GM23338 (cell line): ENCODE results near the gene SDR42E2. TPM values are rescaled to one million over a fixed set of nuclear protein-coding genes. Genes with fewer than 3 reads are reported as not detected.
"Not testable (repeated sequence)": the region's sequence is repeated elsewhere in the genome, so short reads cannot be mapped to it uniquely, and the experiment has no call there.

ENCODE experiments used
- ATAC-seq: fragments of 200-7000 bp; cut with Tn5 transposase; 3 replicates; pipeline ENCODE4 v1.9.1; 2020
- DNase-seq: peaks from one replicate; pipeline ENCODE4 v3.0.0-alpha.2; 2015; ENCODE audit warnings: low spot score
- H2AFZ ChIP-seq: fragments of 200-600 bp; sonication (generic); 2 replicates; pipeline ENCODE4 v1.8.0; 2016; ENCODE audit warnings: antibody characterized with exemption, mild to moderate bottlenecking, moderate library complexity
- H3F3A ChIP-seq: fragments of 200-600 bp; sonication (generic); replicated peaks from 2 replicates; pipeline ENCODE4 v1.8.0; 2017; ENCODE audit warnings: antibody characterized with exemption, mixed run types, low read depth
- H3K27ac ChIP-seq: fragments of 200-600 bp; sonication (generic); 2 replicates; pipeline ENCODE4 v1.6.1; 2016; ENCODE audit warnings: low read depth
- H3K27me3 ChIP-seq: fragments of 200-600 bp; sonication (generic); 2 replicates; pipeline ENCODE4 v1.8.0; 2016; ENCODE audit warnings: mild to moderate bottlenecking, mixed run types, moderate library complexity; ENCODE audit not compliant: insufficient read depth
- H3K36me3 ChIP-seq: fragments of 200-600 bp; sonication (generic); 2 replicates; pipeline ENCODE4 v1.8.0; 2016; ENCODE audit warnings: mild to moderate bottlenecking; ENCODE audit not compliant: insufficient read depth
- H3K4me1 ChIP-seq: fragments of 200-600 bp; sonication (generic); 2 replicates; pipeline ENCODE4 v1.8.0; 2016; ENCODE audit warnings: mild to moderate bottlenecking, moderate library complexity; ENCODE audit not compliant: insufficient read depth
- H3K4me2 ChIP-seq: fragments of 200-600 bp; sonication (generic); 2 replicates; pipeline ENCODE4 v1.7.1; 2017; ENCODE audit warnings: mixed run types
- H3K4me3 ChIP-seq: fragments of 200-600 bp; sonication (generic); 2 replicates; pipeline ENCODE4 v1.6.1; 2016; ENCODE audit warnings: mixed run types
- H3K79me2 ChIP-seq: fragments of 200-600 bp; sonication (generic); replicated peaks from 2 replicates; pipeline ENCODE4 v1.8.0; 2017; ENCODE audit warnings: mild to moderate bottlenecking; ENCODE audit not compliant: insufficient read depth
- H3K9me2 ChIP-seq: fragments of 200-600 bp; sonication (generic); 2 replicates; pipeline ENCODE4 v1.8.0; 2017; ENCODE audit not compliant: insufficient read depth
- H4K20me1 ChIP-seq: fragments of 200-600 bp; sonication (generic); replicated peaks from 2 replicates; pipeline ENCODE4 v1.8.0; 2017; ENCODE audit warnings: mild to moderate bottlenecking; ENCODE audit not compliant: insufficient read depth
- H3K27ac Mint-ChIP-seq: 2 replicates; pipeline ENCODE4 v1.8.0; 2020; ENCODE audit warnings: inconsistent platforms, mild to moderate bottlenecking, moderate library complexity, mixed read lengths
- H3K27me3 Mint-ChIP-seq: 3 replicates; pipeline ENCODE4 v1.8.0; 2022; ENCODE audit warnings: low read depth, mild to moderate bottlenecking, moderate library complexity, mixed read lengths, inconsistent platforms; ENCODE audit not compliant: insufficient read depth, poor library complexity
- H3K36me3 Mint-ChIP-seq: 3 replicates; pipeline ENCODE4 v1.8.0; 2021; ENCODE audit warnings: low read depth, mild to moderate bottlenecking, inconsistent platforms, moderate library complexity, mixed read lengths
- H3K4me1 Mint-ChIP-seq: 3 replicates; pipeline ENCODE4 v1.8.0; 2020; ENCODE audit warnings: mild to moderate bottlenecking, inconsistent platforms, mixed read lengths
- H3K4me3 Mint-ChIP-seq: 3 replicates; pipeline ENCODE4 v1.8.0; 2021; ENCODE audit warnings: moderate library complexity, mild to moderate bottlenecking, inconsistent platforms, mixed read lengths
- H3K9me3 Mint-ChIP-seq: 3 replicates; pipeline ENCODE4 v1.8.0; 2020; ENCODE audit warnings: moderate library complexity, mild to moderate bottlenecking, inconsistent platforms, mixed read lengths
- CREB1 ChIP-seq: fragments of 250-450 bp; sonication (Bioruptor Pico); IDR thresholded peaks from 2 replicates; pipeline ENCODE4 v1.5.0; 2020; ENCODE audit warnings: low read depth, mild to moderate bottlenecking, moderate library complexity
- CTCF ChIP-seq, 2 experiments: fragments of 200-600 bp in 1 of 2; sonication (generic) in 1 of 2; conservative IDR thresholded peaks; 2 replicates each; pipeline versions ENCODE4 v1.5.1 to v1.6.1; 2016 to 2017; ENCODE audit warnings: antibody characterized with exemption in 2 of 2, low read depth in 2 of 2, mild to moderate bottlenecking in 2 of 2, moderate library complexity in 1 of 2
- EZH2 ChIP-seq: fragments of 200-600 bp; sonication (generic); IDR thresholded peaks from one replicate; pipeline ENCODE4 v1.8.0; 2017; ENCODE audit warnings: antibody characterized with exemption, mild to moderate bottlenecking, low read depth; ENCODE audit not compliant: unreplicated experiment
- EZH2phosphoT487 ChIP-seq: fragments of 200-600 bp; sonication (generic); IDR thresholded peaks from one replicate; pipeline ENCODE4 v1.8.1; 2018; ENCODE audit warnings: antibody characterized with exemption; ENCODE audit not compliant: unreplicated experiment
- JUNB ChIP-seq: IDR thresholded peaks from one replicate; pipeline ENCODE4 v1.6.1; 2016; ENCODE audit warnings: antibody characterized with exemption; ENCODE audit not compliant: unreplicated experiment
- NANOG ChIP-seq: IDR thresholded peaks from 2 replicates; pipeline ENCODE4 v1.6.1; 2016; ENCODE audit warnings: antibody characterized with exemption, borderline replicate concordance
- POLR2AphosphoS5 ChIP-seq: IDR thresholded peaks from 2 replicates; pipeline ENCODE4 v1.6.1; 2016; ENCODE audit warnings: antibody characterized with exemption, low read depth
- polyA plus RNA-seq: library from polyadenylated mRNA; unstranded; fragments of >200 nt; fragmentation: Nextera tagmentation; extraction: Ambion mirVana; gene quantifications from 2 replicates; pipeline ENCODE4 v1.2.1, GENCODE V29; 2016
- total RNA-seq: library from RNA; depleted of rRNA; stranded (reverse); fragments of >200 nt; shearing (Covaris generic); gene quantifications from 2 replicates; pipeline ENCODE4 v1.2.3, GENCODE V29; 2014

SDR42E2 gene
- total and polyA plus RNA-seq, 2 experiments from 2014 or later, result 0.15 TPM; not detected in 1

- Histone ChIP-seq H3K4me3 (peak overlapping the region; percentile 82), H3K79me2 (no peaks in the 10 kb centered on the region), H3K4me1 (peaks cover 17% of the 10 kb centered on the region), H3K4me2 (peak overlapping the region; percentile 80), H3K9me2 (0 out of 2 replicates have a peak, but pooled peaks cover 6% of the 10 kb centered on the region), H3K27me3 (no peaks in the 10 kb centered on the region), H2AFZ (peak overlapping the region; percentile 92), H3K27ac (no peak overlapping the region), H4K20me1 (no peaks in the 10 kb centered on the region), H3K36me3 (no peaks in the 10 kb centered on the region), H3F3A (0 out of 2 replicates have a peak, but pooled peaks cover 11% of the 10 kb centered on the region)
- H3K27ac Mint-ChIP-seq, result peak overlapping the region; percentile 92
- DNase-seq (peak; percentile 88), ATAC-seq (peak; percentile 20)
- TF ChIP-seq CTCF (conservative IDR thresholded peaks at IDR 0.05; ENCODE audit: low read depth in 2 of 2) (peak; percentile 70 to 81), JUNB (no peak), EZH2phosphoT487 (no peak), POLR2AphosphoS5 (0 out of 2 replicates have a peak, but pooled peaks have one; percentile 37), EZH2 (no peak), NANOG (no peak), CREB1 (peak; percentile 48; the same call in 1 of the 2 replicates)
- H3K4me1 Mint-ChIP-seq, result peaks cover 20% of the 10 kb centered on the region
- H3K27me3 Mint-ChIP-seq, result peaks cover 15% of the 10 kb centered on the region
- peak overlapping the region; percentile 87 for H3K4me3 Mint-ChIP-seq
- H3K9me3 Mint-ChIP-seq, result peaks cover 5% of the 10 kb centered on the region
- peaks cover 3% of the 10 kb centered on the region; the same call in 2 of the 3 replicates for H3K36me3 Mint-ChIP-seq
These were observed 33.6 kb downstream of the SDR42E2 start for GRCh38 chr16:22195695-22196558.

GRCh38 chr16:22196559-22197168 is 34.4 kb downstream of the SDR42E2 start:
- H3K4me1 ChIP-seq, result peaks cover 15% of the 10 kb centered on the region
- H3K9me3 Mint-ChIP-seq, H3K27ac Mint-ChIP-seq: not testable (repeated sequence)

More at GRCh38 chr16:22196559-22197168, 34.4 kb downstream of the SDR42E2 start:
- Histone ChIP-seq H3F3A (0 out of 2 replicates have a peak, but pooled peaks cover 11% of the 10 kb centered on the region), H3K27ac (peak overlapping the region; percentile 12; the same call in 1 of the 2 replicates), H3K4me3 (peak overlapping the region; percentile 82), H3K4me2 (peak overlapping the region; percentile 80)
- not testable (repeated sequence) for H4K20me1 ChIP-seq, H3K79me2 ChIP-seq, H3K9me2 ChIP-seq, H2AFZ ChIP-seq, H3K36me3 ChIP-seq, H3K27me3 ChIP-seq, ATAC-seq, H3K36me3 Mint-ChIP-seq, DNase-seq
- Mint-ChIP-seq H3K4me3 (peak overlapping the region; percentile 87), H3K4me1 (peaks cover 19% of the 10 kb centered on the region), H3K27me3 (peaks cover 15% of the 10 kb centered on the region)
